H7 (cell line): ENCODE measurements around the gene SDHA. TPM values are rescaled to one million over a fixed set of nuclear protein-coding genes. Genes with fewer than 3 reads are reported as not detected.

Source experiments
- total RNA-seq: library from RNA; depleted of rRNA; stranded (reverse); fragments of >200 nt; shearing (Covaris generic); gene quantifications from 2 replicates; pipeline ENCODE4 v1.2.3, GENCODE V29; 2014; rRNA removed

Gene SDHA
- total RNA-seq, 1 experiment from 2014 or later, result 93.4 TPM

Other genes with a start within 250 kb of the SDHA start
- gene PLEKHG4B, start 126.2 kb upstream of the SDHA start, total RNA-seq, result 25.2 and 34.1 TPM in 2 replicates
- gene LRRC14B, start 26.8 kb upstream of the SDHA start, total RNA-seq, result 0.44 TPM in 1 of 2 replicates, not detected in the other
- 3.3 and 4.4 TPM in 2 replicates for gene CCDC127, start 167 bp upstream of the SDHA start, total RNA-seq
- 87.1 and 116 TPM in 2 replicates for gene PDCD6, start 53.3 kb downstream of the SDHA start, total RNA-seq
- 0.74 and 1.4 TPM in 2 replicates for gene AHRR, start 103.4 kb downstream of the SDHA start, total RNA-seq
- gene EXOC3, start 224.9 kb downstream of the SDHA start, total RNA-seq, result 20.5 and 24.1 TPM in 2 replicates